Glutamatergic neuron (in vitro differentiated cells): ENCODE data around the gene ZWILCH. TPM values are rescaled to one million over a fixed set of nuclear protein-coding genes. Genes with fewer than 3 reads are reported as not detected.

Experiments used
- DNase-seq: peaks from one replicate; pipeline ENCODE4 v3.0.0; 2022
- H3K27ac Mint-ChIP-seq: one replicate; pipeline ENCODE4 v1.8.0; 2020; ENCODE audit warnings: mild to moderate bottlenecking, mixed read lengths, inconsistent platforms; ENCODE audit not compliant: unreplicated experiment
- H3K27me3 Mint-ChIP-seq: one replicate; pipeline ENCODE4 v1.8.0; 2020; ENCODE audit warnings: mild to moderate bottlenecking, moderate library complexity, mixed read lengths, inconsistent platforms; ENCODE audit not compliant: unreplicated experiment
- H3K36me3 Mint-ChIP-seq: one replicate; pipeline ENCODE4 v1.8.0; 2020; ENCODE audit warnings: mild to moderate bottlenecking, mixed read lengths, inconsistent platforms; ENCODE audit not compliant: unreplicated experiment
- H3K4me1 Mint-ChIP-seq: one replicate; pipeline ENCODE4 v1.8.0; 2020; ENCODE audit warnings: mild to moderate bottlenecking, low read depth, mixed read lengths, inconsistent platforms; ENCODE audit not compliant: unreplicated experiment
- H3K4me3 Mint-ChIP-seq: one replicate; pipeline ENCODE4 v1.8.0; 2020; ENCODE audit warnings: mild to moderate bottlenecking, mixed read lengths, inconsistent platforms; ENCODE audit not compliant: unreplicated experiment
- H3K9me3 Mint-ChIP-seq: one replicate; pipeline ENCODE4 v1.8.0; 2020; ENCODE audit warnings: mild to moderate bottlenecking, moderate library complexity, mixed read lengths, inconsistent platforms; ENCODE audit not compliant: unreplicated experiment
- total RNA-seq: library from RNA; stranded (reverse); fragmentation: NEBNext Ultra II Directional; extraction: Animal tissue kit (Norgen Biotek cat#: 25700); gene quantifications from one replicate; pipeline ENCODE4 v1.2.1, GENCODE V29; 2021; ENCODE audit not compliant: unreplicated experiment
- TF ChIP-seq, protein P1 (sequence below): fragments of 200-600 bp; sonication (generic); IDR thresholded peaks from one replicate; pipeline ENCODE4 v1.5.0; 2021; ENCODE audit not compliant: partially characterized antibody, unreplicated experiment

The ZWILCH gene
- total RNA-seq, 1 donor from 2014 or later: 21.8 TPM

DNA sequence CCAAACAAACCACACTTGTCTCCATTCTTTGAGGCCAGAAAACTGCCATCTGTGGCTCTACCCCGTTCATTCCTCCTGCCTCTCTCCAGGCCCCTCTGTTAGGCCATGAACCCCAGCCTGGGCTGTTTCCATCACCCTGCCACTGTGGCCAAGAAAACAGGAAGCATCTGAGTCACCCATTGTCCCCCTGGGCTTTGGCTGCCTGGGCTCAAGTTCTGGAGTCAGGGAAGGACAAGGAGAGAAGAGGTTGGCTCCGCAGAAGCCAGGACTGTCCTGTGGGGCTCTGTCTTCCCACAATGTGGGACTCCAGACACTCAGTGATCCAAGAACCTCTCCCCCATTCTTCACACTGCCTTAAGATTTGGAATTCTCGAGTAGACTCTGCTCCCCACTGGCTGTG is 75.5 kb downstream of the ZWILCH start:
- no peaks in the 10 kb centered on the region for H3K27me3 Mint-ChIP-seq
- H3K36me3 Mint-ChIP-seq: no peaks in the 10 kb centered on the region
- no peaks in the 10 kb centered on the region for H3K4me1 Mint-ChIP-seq
- TF ChIP-seq, protein P1, sequence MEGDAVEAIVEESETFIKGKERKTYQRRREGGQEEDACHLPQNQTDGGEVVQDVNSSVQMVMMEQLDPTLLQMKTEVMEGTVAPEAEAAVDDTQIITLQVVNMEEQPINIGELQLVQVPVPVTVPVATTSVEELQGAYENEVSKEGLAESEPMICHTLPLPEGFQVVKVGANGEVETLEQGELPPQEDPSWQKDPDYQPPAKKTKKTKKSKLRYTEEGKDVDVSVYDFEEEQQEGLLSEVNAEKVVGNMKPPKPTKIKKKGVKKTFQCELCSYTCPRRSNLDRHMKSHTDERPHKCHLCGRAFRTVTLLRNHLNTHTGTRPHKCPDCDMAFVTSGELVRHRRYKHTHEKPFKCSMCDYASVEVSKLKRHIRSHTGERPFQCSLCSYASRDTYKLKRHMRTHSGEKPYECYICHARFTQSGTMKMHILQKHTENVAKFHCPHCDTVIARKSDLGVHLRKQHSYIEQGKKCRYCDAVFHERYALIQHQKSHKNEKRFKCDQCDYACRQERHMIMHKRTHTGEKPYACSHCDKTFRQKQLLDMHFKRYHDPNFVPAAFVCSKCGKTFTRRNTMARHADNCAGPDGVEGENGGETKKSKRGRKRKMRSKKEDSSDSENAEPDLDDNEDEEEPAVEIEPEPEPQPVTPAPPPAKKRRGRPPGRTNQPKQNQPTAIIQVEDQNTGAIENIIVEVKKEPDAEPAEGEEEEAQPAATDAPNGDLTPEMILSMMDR: no peak
- H3K27ac Mint-ChIP-seq: no peak overlapping the region
- no peak overlapping the region for H3K4me3 Mint-ChIP-seq
- H3K9me3 Mint-ChIP-seq: no peaks in the 10 kb centered on the region
- no peak for DNase-seq

DNA sequence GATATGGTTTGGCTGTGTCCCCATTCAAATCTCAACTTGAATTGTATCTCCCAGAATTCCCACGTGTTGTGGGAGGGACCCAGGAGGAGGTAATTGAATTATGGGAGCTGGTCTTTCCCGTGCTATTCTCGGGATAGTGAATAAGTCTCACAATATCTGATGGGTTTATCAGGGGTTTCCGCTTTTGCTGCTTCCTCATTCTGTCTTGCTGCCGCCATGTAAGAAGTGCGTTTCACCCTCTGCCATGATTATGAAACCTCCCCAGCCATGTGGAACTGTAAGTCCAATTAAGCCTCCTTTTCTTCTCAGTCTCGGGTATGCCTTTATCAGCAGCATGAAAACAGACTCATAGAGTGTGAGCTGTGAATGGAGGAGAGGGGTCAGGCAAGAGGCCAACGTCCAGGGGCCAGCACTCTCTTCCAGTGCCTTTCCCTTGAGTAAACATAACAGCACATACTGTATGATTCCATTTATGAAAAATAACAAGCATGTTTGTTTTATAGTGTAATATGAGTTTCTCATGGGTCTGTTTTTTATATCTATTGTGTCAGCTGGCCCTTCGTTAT is 76.9 kb downstream of the ZWILCH start:
- H3K36me3 Mint-ChIP-seq: no peaks in the 10 kb centered on the region
- H3K4me3 Mint-ChIP-seq: no peak overlapping the region
- TF ChIP-seq, protein P1: no peak
- no peak overlapping the region for H3K27ac Mint-ChIP-seq
- DNase-seq: no peak
- H3K9me3 Mint-ChIP-seq: no peaks in the 10 kb centered on the region
- H3K4me1 Mint-ChIP-seq: peaks cover 3% of the 10 kb centered on the region
- peaks cover 1% of the 10 kb centered on the region for H3K27me3 Mint-ChIP-seq

DNA sequence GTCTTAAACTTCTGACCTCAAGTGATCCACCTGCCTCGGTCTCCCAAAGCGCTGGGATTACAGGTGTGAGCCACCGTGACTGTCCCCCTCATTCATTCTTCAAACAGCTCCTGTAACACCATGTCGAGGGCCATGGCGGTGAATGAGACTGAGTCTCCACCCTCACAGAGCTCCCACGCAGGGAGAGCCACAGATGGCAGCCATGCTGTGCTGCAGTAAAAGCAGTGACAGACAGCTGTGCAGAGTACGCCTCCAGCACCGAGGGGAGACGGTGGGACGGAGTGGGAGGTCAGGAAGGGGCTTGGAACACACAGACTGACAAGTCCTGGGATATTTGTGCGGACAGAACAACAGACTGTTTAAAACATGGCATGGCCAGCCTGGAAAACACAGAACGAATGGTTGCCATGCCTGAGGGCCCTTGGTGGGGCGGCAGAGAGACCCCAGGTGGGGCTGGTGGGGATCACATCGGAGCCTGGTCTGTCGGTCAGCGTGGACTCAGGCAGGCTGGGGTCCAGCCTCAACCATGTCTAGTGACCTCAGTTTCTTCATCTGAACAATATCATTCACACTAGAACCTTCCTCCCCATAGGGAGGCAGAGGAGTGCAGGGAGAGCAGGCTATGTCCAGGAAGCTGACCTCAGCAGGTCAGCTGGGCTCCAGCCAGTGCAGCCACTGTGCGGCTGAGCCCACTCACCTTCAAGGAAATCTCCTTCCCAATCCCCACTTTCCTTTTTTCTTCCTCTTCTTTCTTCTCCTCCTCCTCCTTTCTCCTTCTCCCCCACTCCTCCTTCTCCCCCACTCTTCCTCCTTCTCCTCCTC is 81.2 kb downstream of the ZWILCH start:
- peak overlapping the region; percentile 72 for H3K27ac Mint-ChIP-seq
- TF ChIP-seq, protein P1: no peak
- H3K27me3 Mint-ChIP-seq: peaks cover 1% of the 10 kb centered on the region
- no peaks in the 10 kb centered on the region for H3K9me3 Mint-ChIP-seq
- H3K4me1 Mint-ChIP-seq: peaks cover 3% of the 10 kb centered on the region
- no peak for DNase-seq
- no peaks in the 10 kb centered on the region for H3K36me3 Mint-ChIP-seq
- H3K4me3 Mint-ChIP-seq: no peak overlapping the region

DNA sequence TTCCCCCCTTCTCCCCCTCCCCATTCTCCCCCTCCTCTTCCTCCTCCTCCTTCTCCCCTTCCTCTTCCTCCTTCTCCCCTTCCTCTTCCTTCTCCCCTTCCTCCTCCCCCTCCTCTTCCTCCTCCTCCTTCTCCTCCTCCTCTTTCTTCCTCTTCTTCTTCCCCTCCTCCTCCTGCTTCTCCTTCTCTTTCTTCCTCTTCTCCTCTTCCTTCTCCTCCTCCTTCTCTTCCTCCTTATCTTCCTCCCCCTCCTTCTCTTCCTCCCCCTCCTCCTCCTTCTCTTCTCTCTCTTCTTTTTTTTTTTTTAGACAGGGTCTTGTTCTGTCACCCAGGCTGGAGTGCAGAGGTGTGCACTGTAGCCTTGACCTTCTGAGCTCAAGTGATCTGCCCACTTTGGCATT is 81.9 kb downstream of the ZWILCH start:
- Mint-ChIP-seq H3K36me3 (no peaks in the 10 kb centered on the region), H3K27ac (no peak overlapping the region), H3K4me1 (peaks cover 3% of the 10 kb centered on the region), H3K4me3 (no peak overlapping the region), H3K9me3 (no peaks in the 10 kb centered on the region), H3K27me3 (peaks cover 1% of the 10 kb centered on the region)
- TF ChIP-seq, protein P1: no peak
- no peak for DNase-seq

DNA sequence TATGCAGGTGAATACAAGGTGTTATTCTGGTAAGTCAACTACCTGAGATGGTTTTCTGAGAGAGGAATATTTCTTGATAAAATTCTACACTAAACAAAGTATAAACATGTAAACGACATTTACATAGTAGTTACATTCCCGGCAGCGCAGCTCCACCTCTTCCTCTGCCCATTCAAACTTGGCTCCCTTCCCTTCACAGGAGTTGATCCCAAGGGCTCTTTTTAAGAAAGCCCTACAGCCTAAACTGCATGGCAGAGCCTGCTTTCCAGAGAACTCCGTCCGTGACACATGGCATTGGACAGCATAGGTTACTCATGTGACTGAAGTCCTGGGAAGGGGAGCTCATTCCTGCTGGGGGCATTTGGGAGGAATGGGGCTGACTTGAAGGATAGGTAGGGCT is 82.6 kb downstream of the ZWILCH start:
- H3K27ac Mint-ChIP-seq: no peak overlapping the region
- TF ChIP-seq, protein P1: no peak
- no peak overlapping the region for H3K4me3 Mint-ChIP-seq
- H3K27me3 Mint-ChIP-seq: peaks cover 3% of the 10 kb centered on the region
- no peaks in the 10 kb centered on the region for H3K36me3 Mint-ChIP-seq
- H3K9me3 Mint-ChIP-seq: no peaks in the 10 kb centered on the region
- H3K4me1 Mint-ChIP-seq: peaks cover 3% of the 10 kb centered on the region
- DNase-seq: no peak
